GM23248 (cell line): Measurements from ENCODE around the gene HMGCL. TPM values are rescaled to one million over a fixed set of nuclear protein-coding genes. Genes with fewer than 3 reads are reported as not detected.
A peak's percentile ranks its signal among the peaks of the same experiment; 100 is the strongest.

Experiments used
- DNase-seq: peaks from one replicate; pipeline ENCODE4 v3.0.0-alpha.2; 2015
- H2AFZ ChIP-seq: fragments of 200-600 bp; sonication (generic); 2 replicates; pipeline ENCODE4 v1.6.1; 2016; ENCODE audit warnings: antibody characterized with exemption
- H3F3A ChIP-seq: fragments of 200-600 bp; sonication (generic); 2 replicates; pipeline ENCODE4 v1.6.1; 2016; ENCODE audit warnings: mild to moderate bottlenecking, antibody characterized with exemption, mixed run types; ENCODE audit not compliant: insufficient read depth
- H3K27ac ChIP-seq: fragments of 200-600 bp; sonication (generic); 2 replicates; pipeline ENCODE4 v1.5.1; 2016; ENCODE audit warnings: mild to moderate bottlenecking
- H3K27me3 ChIP-seq: fragments of 200-600 bp; sonication (generic); replicated peaks from 2 replicates; pipeline ENCODE4 v1.6.1; 2016; ENCODE audit warnings: mild to moderate bottlenecking; ENCODE audit not compliant: insufficient read depth
- H3K36me3 ChIP-seq: fragments of 200-600 bp; sonication (generic); 2 replicates; pipeline ENCODE4 v1.6.1; 2016; ENCODE audit warnings: low read depth, mild to moderate bottlenecking
- H3K4me1 ChIP-seq: fragments of 200-600 bp; sonication (generic); 2 replicates; pipeline ENCODE4 v1.6.1; 2016; ENCODE audit warnings: mild to moderate bottlenecking; ENCODE audit not compliant: insufficient read depth
- H3K4me2 ChIP-seq: fragments of 200-600 bp; sonication (generic); one replicate; pipeline ENCODE4 v1.6.1; 2016; ENCODE audit warnings: mild to moderate bottlenecking; ENCODE audit not compliant: unreplicated experiment
- H3K4me3 ChIP-seq: fragments of 200-600 bp; sonication (generic); 2 replicates; pipeline ENCODE4 v1.5.1; 2016; ENCODE audit warnings: mild to moderate bottlenecking
- H3K79me2 ChIP-seq: fragments of 200-600 bp; sonication (generic); 2 replicates; pipeline ENCODE4 v1.6.1; 2016; ENCODE audit warnings: mild to moderate bottlenecking; ENCODE audit not compliant: insufficient read depth
- H3K9ac ChIP-seq: fragments of 200-600 bp; sonication (generic); 2 replicates; pipeline ENCODE4 v1.6.1; 2016; ENCODE audit warnings: mild to moderate bottlenecking
- H3K9me2 ChIP-seq: fragments of 200-600 bp; sonication (generic); 2 replicates; pipeline ENCODE4 v1.6.1; 2016; ENCODE audit warnings: mixed run types, mild to moderate bottlenecking, moderate library complexity; ENCODE audit not compliant: insufficient read depth
- H3K9me3 ChIP-seq: fragments of 200-600 bp; sonication (generic); one replicate; pipeline ENCODE4 v1.6.1; 2017; ENCODE audit warnings: low read depth
- H4K20me1 ChIP-seq: fragments of 200-600 bp; sonication (generic); 2 replicates; pipeline ENCODE4 v1.6.0; 2016; ENCODE audit not compliant: insufficient read depth
- EZH2 ChIP-seq: fragments of 200-600 bp; sonication (generic); IDR thresholded peaks from 2 replicates; pipeline ENCODE4 v1.6.1; 2018; ENCODE audit warnings: antibody characterized with exemption, mild to moderate bottlenecking; ENCODE audit not compliant: insufficient read depth, poor library complexity, severe bottlenecking
- EZH2phosphoT487 ChIP-seq: fragments of 200-600 bp; sonication (generic); IDR thresholded peaks from 2 replicates; pipeline ENCODE4 v1.6.1; 2018; ENCODE audit warnings: antibody characterized with exemption, moderate library complexity, mild to moderate bottlenecking, low read depth; ENCODE audit not compliant: insufficient read depth
- WGBS, 2 experiments: methylation state at CpG; one replicate each; pipeline ENCODE4 v1.1.6; 2015 to 2017; ENCODE audit warnings: low lambda C conversion rate in 2 of 2, low coverage in 1 of 2; ENCODE audit errors: missing lambda C conversion rate in 2 of 2; 5-methylcytosine and 5-hydroxymethylcytosine counted together
- in situ Hi-C: fragments of 300-500 bp; cut with MboI; formaldehyde crosslinking; loops from 2 replicates; pipeline ENCODE4 v1.15.0; 2020
- polyA plus RNA-seq: library from polyadenylated mRNA; unstranded; fragments of >200 nt; fragmentation: Nextera tagmentation; extraction: Ambion mirVana; gene quantifications from 2 replicates; pipeline ENCODE4 v1.2.1, GENCODE V29; 2016
- total RNA-seq: library from RNA; depleted of rRNA; stranded (reverse); fragments of >200 nt; shearing (Covaris generic); gene quantifications from 2 replicates; pipeline ENCODE4 v1.2.3, GENCODE V29; 2014

The HMGCL gene
- total and polyA plus RNA-seq, 2 experiments from 2014 or later = 49.3 to 50.8 TPM

DNA sequence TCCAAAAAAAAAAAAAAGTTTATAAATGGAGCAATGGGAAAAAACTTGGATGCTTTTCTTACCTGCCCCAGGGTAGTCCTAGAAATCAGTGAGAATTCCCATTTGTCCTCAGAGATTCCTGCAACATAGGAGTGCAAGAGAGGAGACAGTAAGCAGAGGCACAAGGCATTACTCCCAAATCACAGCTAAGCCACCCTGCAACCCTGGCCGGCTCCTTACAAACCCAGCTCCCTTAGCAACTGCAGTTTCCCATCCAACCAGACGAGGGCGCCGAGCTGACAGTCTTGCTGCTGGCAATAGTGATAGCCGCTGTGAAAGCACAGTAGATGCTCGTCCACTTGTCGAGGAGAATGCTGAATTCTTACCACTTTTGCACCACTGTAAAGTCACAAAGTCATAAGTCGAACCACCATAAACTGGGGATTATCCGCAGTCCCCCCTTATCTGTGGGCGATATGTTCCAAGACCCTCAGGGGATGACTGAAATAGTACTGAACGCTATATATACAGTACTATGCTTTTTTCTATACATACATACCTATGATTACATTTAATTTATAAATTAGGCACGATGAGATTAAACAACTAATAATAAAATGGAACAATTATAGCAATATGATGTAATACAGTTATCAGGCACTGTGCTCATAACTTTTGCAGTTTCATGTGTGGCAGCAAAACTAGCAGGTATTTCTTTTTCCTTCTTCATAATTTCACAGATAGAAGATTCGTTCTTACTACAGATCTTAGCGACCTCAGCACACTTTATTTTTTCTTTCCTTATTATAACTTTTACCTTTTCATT, 53.0 kb downstream of the HMGCL start:
- WGBS, 2 experiments = 16 to 17% methylated on average over 14 of the region's 14 CpGs
- Histone ChIP-seq H4K20me1 (no peaks in the 10 kb centered on the region), H3K4me1 (peaks cover 4% of the 10 kb centered on the region), H3K4me3 (no peak overlapping the region), H3K9me3 (no peaks in the 10 kb centered on the region), H3K27ac (no peak overlapping the region), H3K9me2 (no peaks in the 10 kb centered on the region), H3K79me2 (peaks cover 25% of the 10 kb centered on the region), H3K27me3 (no peaks in the 10 kb centered on the region), H3F3A (peaks cover 6% of the 10 kb centered on the region; the same call in 1 of the 2 replicates), H3K9ac (no peak overlapping the region), H3K36me3 (no peaks in the 10 kb centered on the region), H3K4me2 (peak overlapping the region; percentile 31), H2AFZ (no peak overlapping the region)
- DNase-seq = peak; percentile 85
- in situ Hi-C loops = no loop called here
- no peak for TF ChIP-seq EZH2phosphoT487
- no peak for TF ChIP-seq EZH2

- Histone ChIP-seq H3K27ac (no peak overlapping the region), H2AFZ (no peak overlapping the region), H3K4me3 (no peak overlapping the region), H3K9me3 (no peaks in the 10 kb centered on the region), H3K27me3 (no peaks in the 10 kb centered on the region), H3K4me1 (no peaks in the 10 kb centered on the region; the same call in 1 of the 2 replicates), H3K9me2 (no peaks in the 10 kb centered on the region), H3K4me2 (no peak overlapping the region), H3K79me2 (peaks cover 15% of the 10 kb centered on the region), H3K36me3 (no peaks in the 10 kb centered on the region), H3K9ac (no peak overlapping the region), H4K20me1 (no peaks in the 10 kb centered on the region), H3F3A (peaks cover 6% of the 10 kb centered on the region; the same call in 1 of the 2 replicates)
- DNase-seq = no peak
- no peak for TF ChIP-seq EZH2phosphoT487
- TF ChIP-seq EZH2 = no peak
- in situ Hi-C loops = no loop called here
- WGBS, 2 experiments = 59 to 66% methylated on average over 5 of the region's 5 CpGs
These were observed 56.5 kb downstream of the HMGCL start for GRCh38 chr1:23768733-23769132.

GRCh38 chr1:23763041-23763577, 62.1 kb downstream of the HMGCL start:
- Histone ChIP-seq H4K20me1 (no peaks in the 10 kb centered on the region), H3K4me3 (no peak overlapping the region), H3K4me1 (no peaks in the 10 kb centered on the region), H3K9ac (no peak overlapping the region), H3K79me2 (peaks cover 32% of the 10 kb centered on the region), H2AFZ (no peak overlapping the region), H3K4me2 (no peak overlapping the region), H3K9me3 (no peaks in the 10 kb centered on the region), H3K36me3 (peaks cover 42% of the 10 kb centered on the region), H3K27ac (no peak overlapping the region), H3F3A (peaks cover 20% of the 10 kb centered on the region), H3K9me2 (no peaks in the 10 kb centered on the region), H3K27me3 (no peaks in the 10 kb centered on the region)
- 35 to 44% methylated on average over 7 of the region's 7 CpGs for WGBS, 2 experiments
- DNase-seq = peak; percentile 29
- no peak for TF ChIP-seq EZH2phosphoT487
- no peak for TF ChIP-seq EZH2
- in situ Hi-C loops = no loop called here

DNA sequence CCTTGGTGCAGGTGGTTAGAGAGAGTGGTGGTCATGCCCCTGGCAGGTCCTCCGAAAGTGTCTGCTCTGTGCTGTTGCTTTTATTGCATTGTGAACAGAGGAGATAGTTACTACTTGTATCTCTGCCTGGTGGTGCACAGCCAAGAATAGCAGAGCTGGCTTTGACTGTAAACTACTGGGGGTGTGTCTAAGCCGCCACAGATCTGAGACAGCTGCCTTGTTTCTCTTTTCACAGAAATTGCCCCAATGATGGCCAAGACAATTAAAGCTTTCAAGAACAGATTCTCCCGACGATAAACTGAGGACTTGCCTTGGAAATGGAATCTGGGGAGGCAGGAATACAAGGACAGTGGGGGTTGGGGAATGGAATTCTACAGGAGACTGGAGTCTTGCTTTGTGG, 66.0 kb downstream of the HMGCL start:
- peaks cover 66% of the 10 kb centered on the region for H3K79me2 ChIP-seq
- H3F3A ChIP-seq = peaks cover 20% of the 10 kb centered on the region
- H3K27me3 ChIP-seq = no peaks in the 10 kb centered on the region
- H3K9ac ChIP-seq = no peak overlapping the region
- in situ Hi-C loops = no loop called here
- no peaks in the 10 kb centered on the region for H3K4me1 ChIP-seq
- H3K4me2 ChIP-seq = no peak overlapping the region
- no peak overlapping the region for H3K4me3 ChIP-seq
- peaks cover 76% of the 10 kb centered on the region for H3K36me3 ChIP-seq
- H2AFZ ChIP-seq = no peak overlapping the region
- no peak for DNase-seq
- no peak overlapping the region for H3K27ac ChIP-seq
- 22 to 29% methylated on average over 4 of the region's 4 CpGs for WGBS, 2 experiments
- H3K9me3 ChIP-seq = no peaks in the 10 kb centered on the region
- no peaks in the 10 kb centered on the region for H4K20me1 ChIP-seq
- TF ChIP-seq EZH2 (no peak), EZH2phosphoT487 (no peak)
- H3K9me2 ChIP-seq = no peaks in the 10 kb centered on the region
